Mesenchymal stem cell (in vitro differentiated cells and primary cell): Measurements from ENCODE around the gene GRID2.
A peak's percentile ranks its signal among the peaks of the same experiment; 100 is the strongest.

Experiments used
- DNase-seq: peaks from one replicate; pipeline ENCODE4 v3.0.0-alpha.2; 2013
- H2AFZ ChIP-seq: one replicate; pipeline ENCODE4 v1.6.1; 2013; ENCODE audit warnings: low read depth, mild to moderate bottlenecking, control low read depth, inconsistent platforms, low read length, moderate library complexity
- H2AK5ac ChIP-seq: 2 replicates; pipeline ENCODE4 v1.6.1; 2013; ENCODE audit warnings: low read length, moderate library complexity, mild to moderate bottlenecking, inconsistent platforms; ENCODE audit not compliant: severe bottlenecking
- H2BK120ac ChIP-seq: one replicate; pipeline ENCODE4 v1.6.1; 2013; ENCODE audit warnings: low read depth, mild to moderate bottlenecking, inconsistent platforms, low read length, moderate library complexity
- H2BK12ac ChIP-seq, 2 experiments: one replicate each; pipeline ENCODE4 v1.6.1; 2013; ENCODE audit warnings: inconsistent platforms in 2 of 2, low read length in 2 of 2, mild to moderate bottlenecking in 2 of 2, moderate library complexity in 2 of 2, control low read depth in 1 of 2
- H2BK15ac ChIP-seq: one replicate; pipeline ENCODE4 v1.6.1; 2013; ENCODE audit warnings: mild to moderate bottlenecking, low read depth, inconsistent platforms; ENCODE audit not compliant: poor library complexity, severe bottlenecking
- H2BK5ac ChIP-seq: 2 replicates; pipeline ENCODE4 v1.6.1; 2013; ENCODE audit warnings: low read depth, mild to moderate bottlenecking, low read length, control low read depth, inconsistent platforms; ENCODE audit not compliant: poor library complexity, severe bottlenecking
- H3K14ac ChIP-seq, 2 experiments: one replicate each; pipeline ENCODE4 v1.6.1; 2013; ENCODE audit warnings: inconsistent platforms in 2 of 2, low read length in 2 of 2, control low read depth in 1 of 2, mild to moderate bottlenecking in 1 of 2, moderate library complexity in 1 of 2
- H3K18ac ChIP-seq, 2 experiments: one replicate each; pipeline ENCODE4 v1.6.1; 2013; ENCODE audit warnings: inconsistent platforms in 2 of 2, low read length in 2 of 2, control low read depth in 1 of 2, low read depth in 1 of 2, mild to moderate bottlenecking in 1 of 2
- H3K23ac ChIP-seq, 2 experiments: one replicate each; pipeline ENCODE4 v1.6.1; 2013; ENCODE audit warnings: inconsistent platforms in 2 of 2, low read length in 2 of 2, mild to moderate bottlenecking in 2 of 2, moderate library complexity in 2 of 2, control low read depth in 1 of 2
- H3K27ac ChIP-seq: 2 replicates; pipeline ENCODE4 v1.5.1; 2013; ENCODE audit warnings: mild to moderate bottlenecking, moderate library complexity, low read length, control low read depth, inconsistent platforms; ENCODE audit not compliant: poor library complexity, severe bottlenecking
- H3K27me3 ChIP-seq, 2 experiments: 2 replicates each; pipeline versions ENCODE4 v1.6.1 to v1.7.0; 2013; ENCODE audit warnings: low read length in 2 of 2, mild to moderate bottlenecking in 2 of 2, moderate library complexity in 2 of 2, control low read depth in 1 of 2, inconsistent platforms in 1 of 2; ENCODE audit not compliant: control insufficient read depth in 1 of 2, insufficient read depth in 1 of 2
- H3K36me3 ChIP-seq, 2 experiments: 2 replicates each; pipeline versions ENCODE4 v1.6.1 to v1.7.0; 2013; ENCODE audit warnings: low read length in 2 of 2, control low read depth in 1 of 2, inconsistent platforms in 1 of 2, low read depth in 1 of 2, mild to moderate bottlenecking in 1 of 2; ENCODE audit not compliant: insufficient read depth in 2 of 2, control insufficient read depth in 1 of 2
- H3K4ac ChIP-seq, 2 experiments: one replicate each; pipeline ENCODE4 v1.6.1; 2013; ENCODE audit warnings: inconsistent platforms in 2 of 2, low read length in 2 of 2, mild to moderate bottlenecking in 2 of 2, moderate library complexity in 2 of 2, control low read depth in 1 of 2, low read depth in 1 of 2
- H3K4me1 ChIP-seq: 2 replicates; pipeline ENCODE4 v1.6.1; 2013; ENCODE audit warnings: low read depth, low read length, control low read depth; ENCODE audit not compliant: control insufficient read depth, insufficient read depth
- H3K4me2 ChIP-seq: 2 replicates; pipeline ENCODE4 v1.6.1; 2013; ENCODE audit warnings: low read length, mild to moderate bottlenecking, inconsistent platforms; ENCODE audit not compliant: poor library complexity, severe bottlenecking
- H3K4me3 ChIP-seq, 2 experiments: 2 replicates each; pipeline versions ENCODE4 v1.5.1 to v1.7.0; 2013; ENCODE audit warnings: low read length in 2 of 2, mild to moderate bottlenecking in 2 of 2, control low read depth in 1 of 2, low read depth in 1 of 2; ENCODE audit not compliant: insufficient read depth in 1 of 2
- H3K79me1 ChIP-seq: replicated peaks from 2 replicates; pipeline ENCODE4 v1.6.1; 2013; ENCODE audit warnings: mild to moderate bottlenecking, control low read depth, low read length, inconsistent platforms; ENCODE audit not compliant: poor library complexity, severe bottlenecking
- H3K9ac ChIP-seq: 2 replicates; pipeline ENCODE4 v1.7.0; 2013; ENCODE audit warnings: mild to moderate bottlenecking, low read length, moderate library complexity
- H3K9me3 ChIP-seq: 2 replicates; pipeline ENCODE4 v1.7.0; 2013; ENCODE audit warnings: mild to moderate bottlenecking, low read length; ENCODE audit not compliant: control insufficient read depth
- H4K8ac ChIP-seq: one replicate; pipeline ENCODE4 v1.6.1; 2013; ENCODE audit warnings: inconsistent platforms, mild to moderate bottlenecking, low read length, moderate library complexity
- H4K91ac ChIP-seq: one replicate; pipeline ENCODE4 v1.6.1; 2013; ENCODE audit warnings: mild to moderate bottlenecking, low read length, inconsistent platforms
- WGBS: methylation state at CpG from one replicate; pipeline ENCODE4 v1.1.7; 2013; ENCODE audit warnings: mixed read lengths; 5-methylcytosine and 5-hydroxymethylcytosine counted together

Gene GRID2

DNA sequence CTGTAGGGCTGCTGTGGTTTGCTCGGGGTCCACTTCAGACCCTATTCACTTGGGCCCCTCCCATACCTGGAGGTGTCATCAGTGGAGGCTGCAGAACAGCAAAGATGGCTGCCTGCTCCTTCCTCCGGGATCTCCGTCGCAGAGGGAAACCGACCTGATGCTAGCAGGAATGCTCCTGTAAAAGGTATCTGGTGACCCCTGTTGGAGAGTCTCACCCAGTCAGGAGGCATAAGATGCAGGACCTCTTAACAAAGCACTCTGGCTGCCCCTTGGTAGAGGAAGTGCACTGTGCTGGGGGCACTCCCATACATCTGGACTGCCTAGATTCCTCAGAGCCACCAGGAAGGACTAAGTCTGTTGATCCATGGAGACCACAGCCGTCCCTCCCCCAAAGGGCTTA, 296.9 kb downstream of the GRID2 start:
- no peaks in the 10 kb centered on the region for H3K79me1 ChIP-seq
- H2BK15ac ChIP-seq = no peak overlapping the region
- H2AK5ac ChIP-seq = no peak overlapping the region
- H3K23ac ChIP-seq = no peak overlapping the region
- no peak overlapping the region for H3K4me3 ChIP-seq
- H3K4me2 ChIP-seq = no peak overlapping the region
- no peak overlapping the region for H2BK120ac ChIP-seq
- no peak overlapping the region for H3K9ac ChIP-seq
- H2BK5ac ChIP-seq = no peak overlapping the region
- H3K18ac ChIP-seq = no peak overlapping the region
- 84% methylated on average over 6 of the region's 6 CpGs for WGBS
- H4K8ac ChIP-seq = no peak overlapping the region
- H4K91ac ChIP-seq = no peak overlapping the region
- H3K14ac ChIP-seq = no peak overlapping the region
- no peaks in the 10 kb centered on the region for H3K36me3 ChIP-seq
- no peak for DNase-seq
- H3K4me1 ChIP-seq = no peaks in the 10 kb centered on the region
- no peak overlapping the region for H3K4ac ChIP-seq
- no peak overlapping the region for H3K27ac ChIP-seq
- no peak overlapping the region for H2AFZ ChIP-seq
- no peaks in the 10 kb centered on the region for H3K27me3 ChIP-seq
- H2BK12ac ChIP-seq = no peak overlapping the region
- no peaks in the 10 kb centered on the region for H3K9me3 ChIP-seq

- Histone ChIP-seq H3K79me1 (no peaks in the 10 kb centered on the region), H2BK5ac (no peak overlapping the region), H2BK15ac (no peak overlapping the region), H3K4me1 (no peaks in the 10 kb centered on the region), H2BK120ac (no peak overlapping the region), H4K91ac (no peak overlapping the region), H3K23ac (no peak overlapping the region), H3K18ac (no peak overlapping the region), H3K4me3 (no peak overlapping the region), H4K8ac (no peak overlapping the region), H3K27ac (no peak overlapping the region), H3K4me2 (no peak overlapping the region), H2AFZ (no peak overlapping the region), H2AK5ac (no peak overlapping the region), H3K9me3 (no peaks in the 10 kb centered on the region), H3K14ac (no peak overlapping the region), H2BK12ac (no peak overlapping the region), H3K27me3 (no peaks in the 10 kb centered on the region), H3K36me3 (no peaks in the 10 kb centered on the region), H3K4ac (no peak overlapping the region), H3K9ac (no peak overlapping the region)
- 69% methylated on average over 2 of the region's 2 CpGs for WGBS
- no peak for DNase-seq
Measured at GRCh38 chr4:92606227-92606626, 302.5 kb downstream of the GRID2 start.

DNA sequence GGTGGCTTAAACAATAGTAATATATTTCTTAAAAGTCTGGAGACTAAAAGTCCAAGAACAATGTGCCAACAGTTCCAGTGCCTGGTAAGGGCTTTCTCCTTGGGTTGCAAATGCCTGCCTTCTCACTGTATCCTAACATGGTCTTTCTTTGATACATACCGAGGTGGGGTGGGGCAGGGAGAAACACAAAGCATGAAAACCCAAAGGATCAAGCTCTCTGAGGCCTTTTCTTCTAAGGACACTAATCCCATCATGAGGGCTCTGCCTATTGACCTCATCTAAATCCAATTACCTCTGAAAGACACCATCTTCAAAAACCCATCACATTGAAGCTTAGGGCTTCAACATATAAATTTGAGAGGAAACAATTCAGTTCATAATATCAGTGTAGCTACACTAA, 311.3 kb downstream of the GRID2 start:
- Histone ChIP-seq H3K18ac (no peak overlapping the region), H3K27ac (no peak overlapping the region), H3K4ac (no peak overlapping the region), H3K14ac (no peak overlapping the region), H3K9ac (no peak overlapping the region), H3K27me3 (no peaks in the 10 kb centered on the region), H2BK12ac (no peak overlapping the region), H3K36me3 (no peaks in the 10 kb centered on the region), H2AFZ (no peak overlapping the region), H4K91ac (no peak overlapping the region), H3K4me2 (no peak overlapping the region), H2BK120ac (no peak overlapping the region), H4K8ac (no peak overlapping the region), H3K23ac (no peak overlapping the region), H3K4me1 (no peaks in the 10 kb centered on the region), H2BK5ac (no peak overlapping the region), H2AK5ac (no peak overlapping the region), H2BK15ac (no peak overlapping the region), H3K79me1 (no peaks in the 10 kb centered on the region), H3K4me3 (no peak overlapping the region), H3K9me3 (no peaks in the 10 kb centered on the region)
- 20% methylated on average over 1 of the region's 1 CpG for WGBS
- DNase-seq = no peak

DNA sequence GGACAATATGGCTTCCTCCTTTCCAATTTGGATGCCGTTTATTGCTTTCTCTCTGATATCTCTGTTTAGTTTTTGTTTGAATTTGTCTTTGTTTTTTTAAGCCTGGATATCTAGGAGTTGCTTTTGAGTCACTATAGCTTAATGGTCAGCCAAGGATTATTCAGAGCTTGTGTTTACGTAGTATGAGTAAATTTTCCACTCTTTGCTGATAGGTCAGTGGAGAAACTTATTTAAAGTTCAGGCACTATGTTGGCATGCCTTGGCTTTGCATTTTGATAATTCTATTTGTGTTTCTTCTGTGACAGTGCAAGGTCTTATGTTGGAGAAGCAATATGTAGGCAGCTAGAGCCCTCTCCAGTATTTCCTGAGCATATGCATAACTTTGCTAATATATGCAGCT, 315.2 kb downstream of the GRID2 start:
- 80% methylated on average over 2 of the region's 2 CpGs for WGBS
- H3K23ac ChIP-seq = no peak overlapping the region
- no peaks in the 10 kb centered on the region for H3K27me3 ChIP-seq
- H3K36me3 ChIP-seq = no peaks in the 10 kb centered on the region
- H3K14ac ChIP-seq = no peak overlapping the region
- H2BK5ac ChIP-seq = no peak overlapping the region
- no peak overlapping the region for H3K4me2 ChIP-seq
- no peak overlapping the region for H4K91ac ChIP-seq
- no peaks in the 10 kb centered on the region for H3K9me3 ChIP-seq
- H3K27ac ChIP-seq = no peak overlapping the region
- H2BK120ac ChIP-seq = no peak overlapping the region
- no peak overlapping the region for H2BK12ac ChIP-seq
- DNase-seq = peak; percentile 15
- no peak overlapping the region for H3K4ac ChIP-seq
- no peak overlapping the region for H4K8ac ChIP-seq
- H3K9ac ChIP-seq = no peak overlapping the region
- H2AK5ac ChIP-seq = no peak overlapping the region
- H3K18ac ChIP-seq = no peak overlapping the region
- no peaks in the 10 kb centered on the region for H3K79me1 ChIP-seq
- no peak overlapping the region for H2BK15ac ChIP-seq
- H2AFZ ChIP-seq = no peak overlapping the region
- H3K4me1 ChIP-seq = no peaks in the 10 kb centered on the region
- no peak overlapping the region for H3K4me3 ChIP-seq
